NB4 (cell line): Measurements from ENCODE around the gene ITGAX.

ENCODE experiments used
- DNase-seq: peaks from one replicate; pipeline ENCODE4 v3.0.0; 2010; ENCODE audit warnings: low read depth
- H3K4me3 ChIP-seq: one replicate; pipeline ENCODE4 v1.5.1; 2011; ENCODE audit warnings: mild to moderate bottlenecking, low read depth, low read length, moderate library complexity
- MAX ChIP-seq: IDR thresholded peaks from 2 replicates; pipeline ENCODE4 v1.6.1; 2011; ENCODE audit warnings: low read depth, low read length
- MYC ChIP-seq: IDR thresholded peaks from 2 replicates; pipeline ENCODE4 v1.6.1; 2011; ENCODE audit warnings: low read depth, low read length
- POLR2A ChIP-seq: IDR thresholded peaks from 2 replicates; pipeline ENCODE4 v1.6.1; 2011; ENCODE audit warnings: mild to moderate bottlenecking; ENCODE audit not compliant: insufficient read length; ENCODE audit errors: extremely low read depth
- TF ChIP-seq, protein P1 (sequence below): IDR thresholded peaks from one replicate; pipeline ENCODE4 v1.5.1; 2012; ENCODE audit warnings: low read depth, low read length

The ITGAX gene

GRCh38 chr16:31397701-31398100 lies 42.7 kb downstream of the ITGAX start:
- no peak for TF ChIP-seq MAX
- no peak for TF ChIP-seq POLR2A
- TF ChIP-seq, protein P1, sequence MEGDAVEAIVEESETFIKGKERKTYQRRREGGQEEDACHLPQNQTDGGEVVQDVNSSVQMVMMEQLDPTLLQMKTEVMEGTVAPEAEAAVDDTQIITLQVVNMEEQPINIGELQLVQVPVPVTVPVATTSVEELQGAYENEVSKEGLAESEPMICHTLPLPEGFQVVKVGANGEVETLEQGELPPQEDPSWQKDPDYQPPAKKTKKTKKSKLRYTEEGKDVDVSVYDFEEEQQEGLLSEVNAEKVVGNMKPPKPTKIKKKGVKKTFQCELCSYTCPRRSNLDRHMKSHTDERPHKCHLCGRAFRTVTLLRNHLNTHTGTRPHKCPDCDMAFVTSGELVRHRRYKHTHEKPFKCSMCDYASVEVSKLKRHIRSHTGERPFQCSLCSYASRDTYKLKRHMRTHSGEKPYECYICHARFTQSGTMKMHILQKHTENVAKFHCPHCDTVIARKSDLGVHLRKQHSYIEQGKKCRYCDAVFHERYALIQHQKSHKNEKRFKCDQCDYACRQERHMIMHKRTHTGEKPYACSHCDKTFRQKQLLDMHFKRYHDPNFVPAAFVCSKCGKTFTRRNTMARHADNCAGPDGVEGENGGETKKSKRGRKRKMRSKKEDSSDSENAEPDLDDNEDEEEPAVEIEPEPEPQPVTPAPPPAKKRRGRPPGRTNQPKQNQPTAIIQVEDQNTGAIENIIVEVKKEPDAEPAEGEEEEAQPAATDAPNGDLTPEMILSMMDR = no peak
- TF ChIP-seq MYC = no peak
- DNase-seq = no peak
- H3K4me3 ChIP-seq = no peak overlapping the region

GRCh38 chr16:31400191-31400590 lies 45.2 kb downstream of the ITGAX start:
- DNase-seq = peak; percentile 92

GRCh38 chr16:31401436-31401835 lies 46.5 kb downstream of the ITGAX start:
- TF ChIP-seq MYC (no peak), MAX (no peak), POLR2A (no peak)
- TF ChIP-seq, protein P1 = no peak

More at GRCh38 chr16:31400191-31400590, 45.2 kb downstream of the ITGAX start:
- TF ChIP-seq, protein P1 = no peak
- TF ChIP-seq POLR2A = no peak
- TF ChIP-seq MYC = 0 out of 2 replicates have a peak, but pooled peaks have one; percentile 33
- TF ChIP-seq MAX = peak; percentile 47; the same call in 1 of the 2 replicates
- no peak overlapping the region for H3K4me3 ChIP-seq

GRCh38 chr16:31402687-31403086 lies 47.7 kb downstream of the ITGAX start:
- H3K4me3 ChIP-seq = no peak overlapping the region
- peak; percentile 66 for DNase-seq
- no peak for TF ChIP-seq MAX
- TF ChIP-seq, protein P1 = no peak
- TF ChIP-seq MYC = no peak
- TF ChIP-seq POLR2A = no peak

More at GRCh38 chr16:31401436-31401835, 46.5 kb downstream of the ITGAX start:
- no peak overlapping the region for H3K4me3 ChIP-seq
- DNase-seq = no peak

- TF ChIP-seq MYC = no peak
- no peak for TF ChIP-seq MAX
- TF ChIP-seq, protein P1 = no peak
- TF ChIP-seq POLR2A = no peak
- H3K4me3 ChIP-seq = no peak overlapping the region
- DNase-seq = no peak
Measured at GRCh38 chr16:31403590-31404352, 48.8 kb downstream of the ITGAX start.
